ENCODE measurements around the gene CTR9. TPM values are rescaled to one million over a fixed set of nuclear protein-coding genes. Genes with fewer than 3 reads are reported as not detected.
"Not testable (repeated sequence)": the region's sequence is repeated elsewhere in the genome, so short reads cannot be mapped to it uniquely, and the experiment has no call there.

Gene CTR9
- total and polyA plus RNA-seq, 9 of the 15 experiments (the other 6 are each of a cell fraction or from before 2014, with no cell fraction given): 25.4 to 79.3 (median 47.3) TPM

- Histone ChIP-seq H4K20me1 (replicated peaks; ENCODE audit: control insufficient read depth, insufficient read depth, low read length) (no peaks in the 10 kb centered on the region), H3K4me1 (replicated peaks in 1 of 2; ENCODE audit: control insufficient read depth in 2 of 2, insufficient read depth in 2 of 2, low read length in 2 of 2) (peaks cover 0 to 8% of the 10 kb centered on the region in 2 experiments; a peak in 3 of 5 replicates), H3K4me3 (no peak overlapping the region), H3K4me2 (ENCODE audit: insufficient read depth, low read length) (no peak overlapping the region), H3K9me3 (replicated peaks; ENCODE audit: control insufficient read depth, insufficient read depth, low read depth, low read length) (no peaks in the 10 kb centered on the region), H2AFZ (ENCODE audit: low read depth, low read length) (peak overlapping the region; percentile 29; the same call in 1 of the 2 replicates), H3K9me1 (ENCODE audit: control insufficient read depth, insufficient read depth, low read length) (no peaks in the 10 kb centered on the region), H3K9ac (ENCODE audit: insufficient read depth in 1 of 2, low read depth in 2 of 2, low read length in 2 of 2) (no peak overlapping the region), H3K36me3 (ENCODE audit: control insufficient read depth, insufficient read depth, low read length) (no peaks in the 10 kb centered on the region), H3K27ac (ENCODE audit: extremely low read depth, low read depth, low read length) (no peak overlapping the region), H3K79me2 (ENCODE audit: control insufficient read depth, insufficient read depth, low read length) (no peaks in the 10 kb centered on the region), H3K27me3 (ENCODE audit: control insufficient read depth in 2 of 2, insufficient read depth in 2 of 2, low read length in 2 of 2) (no peaks in the 10 kb centered on the region)
- WGBS (ENCODE audit: insufficient coverage, low coverage, missing lambda C conversion rate): 29% methylated on average over 1 of the region's 1 CpG
- no peak for DNase-seq (ENCODE audit: extremely low read depth in 1 of 4, low spot score in 3 of 4)
- no peak for ATAC-seq
- intact Hi-C loops (cut with micrococcal nuclease): no loop called here
- POLR2A ChIA-PET: interaction anchor here (4.6 kb wide), 1 partner anchor 9 kb away, joined by 37 read pairs; the partner anchor contains the start of gene EIF4G2
- TF ChIP-seq TAF1 (IDR thresholded peaks at IDR 0.05; ENCODE audit: control insufficient read depth, extremely low read depth, insufficient read depth, low read length, severe bottlenecking) (no peak), DIDO1 (tag; IDR thresholded peaks at IDR 0.05; ENCODE audit: low read depth) (no peak), CHD2 (IDR thresholded peaks at IDR 0.05; ENCODE audit: low read depth, low read length) (no peak), SMAD2 (IDR thresholded peaks at IDR 0.05; ENCODE audit: low read depth, low read length) (no peak), PRMT5 (CRISPR knock-in tag; IDR thresholded peaks at IDR 0.05) (no peak), PHTF2 (CRISPR knock-in tag; IDR thresholded peaks at IDR 0.05) (no peak), KAT2B (IDR thresholded peaks at IDR 0.05; ENCODE audit: low read depth, low read length) (no peak), CREB3L1 (IDR thresholded peaks at IDR 0.05; ENCODE audit: borderline replicate concordance, low read depth) (no peak), SIN3A (IDR thresholded peaks at IDR 0.05; ENCODE audit: borderline replicate concordance in 2 of 2, control insufficient read depth in 1 of 2, low read depth in 2 of 2, low read length in 2 of 2) (no peak), RBM15 (IDR thresholded peaks at IDR 0.05; ENCODE audit: insufficient read depth, low read length) (no peak)
- in situ Hi-C loops (cut with MboI): no loop called here
- no TSS peak for BruUV-seq (replicated peaks)
- no peak for FAIRE-seq
- CTCF ChIA-PET (ENCODE audit: low intra/inter-chr PET ratio): interaction anchor here (0.6 kb wide), 1 partner anchor 1023 kb away, joined by 3 read pairs; the partner anchor contains the start of gene USP47
These were observed 67.5 kb downstream of the CTR9 start for GRCh38 chr11:10818594-10818993.

DNA sequence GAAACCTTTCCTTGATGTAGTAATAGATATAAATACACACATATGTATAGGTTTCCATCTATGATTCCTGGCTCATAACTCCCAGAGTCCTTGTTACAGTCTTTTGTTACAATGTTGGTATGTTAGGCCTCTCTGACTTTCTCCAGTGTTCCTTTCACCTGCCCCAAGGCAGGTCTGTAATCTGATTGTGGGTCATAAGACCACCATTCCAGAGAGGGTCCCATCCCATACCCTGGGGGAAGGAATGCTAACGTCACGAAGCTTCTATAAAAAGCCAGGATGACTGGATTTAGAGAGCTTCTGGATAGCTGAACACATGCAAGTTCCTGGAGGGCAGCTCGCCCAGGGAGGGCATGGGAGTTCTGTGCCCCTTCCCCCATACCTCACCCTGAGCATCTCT, 71.4 kb downstream of the CTR9 start:
- H3K9me1 ChIP-seq (ENCODE audit: control insufficient read depth, insufficient read depth, low read length); H3K36me3 ChIP-seq (ENCODE audit: control insufficient read depth, insufficient read depth, low read length); FAIRE-seq; intact Hi-C loops (cut with micrococcal nuclease); H3K27ac ChIP-seq (ENCODE audit: extremely low read depth, low read depth, low read length); ATAC-seq; H4K20me1 ChIP-seq (replicated peaks; ENCODE audit: control insufficient read depth, insufficient read depth, low read length); H3K27me3 ChIP-seq (ENCODE audit: control insufficient read depth in 2 of 2, insufficient read depth in 2 of 2, low read length in 2 of 2); H3K9me3 ChIP-seq (replicated peaks; ENCODE audit: control insufficient read depth, insufficient read depth, low read depth, low read length); H2AFZ ChIP-seq (ENCODE audit: low read depth, low read length); H3K4me3 ChIP-seq; H3K9ac ChIP-seq (ENCODE audit: insufficient read depth in 1 of 2, low read depth in 2 of 2, low read length in 2 of 2); CTCF ChIA-PET (ENCODE audit: low intra/inter-chr PET ratio); H3K4me2 ChIP-seq (ENCODE audit: insufficient read depth, low read length); DNase-seq (ENCODE audit: extremely low read depth in 1 of 4, low spot score in 3 of 4); H3K79me2 ChIP-seq (ENCODE audit: control insufficient read depth, insufficient read depth, low read length); BruUV-seq (replicated peaks); in situ Hi-C loops (cut with MboI): not testable (repeated sequence)
- POLR2A ChIA-PET: interaction anchor here (0.8 kb wide), 1 partner anchor 14 kb away, joined by 3 read pairs; the partner anchor contains the start of gene EIF4G2
- peaks cover 0 to 26% of the 10 kb centered on the region in 2 experiments; a peak in 4 of 5 replicates for H3K4me1 ChIP-seq (replicated peaks in 1 of 2; ENCODE audit: control insufficient read depth in 2 of 2, insufficient read depth in 2 of 2, low read length in 2 of 2)
- WGBS (ENCODE audit: insufficient coverage, low coverage, missing lambda C conversion rate): 83% methylated on average over 2 of the region's 3 CpGs
